ENCODE data around the gene PLA2G4F.

PLA2G4F gene

GRCh38 chr15:42089942-42090341 lies 66.5 kb downstream of the PLA2G4F start:
- H3K27me3 ChIP-seq (ENCODE audit: insufficient read depth, insufficient read length), result no peaks in the 10 kb centered on the region
- no peaks in the 10 kb centered on the region for H3K36me3 ChIP-seq (ENCODE audit: insufficient read depth, insufficient read length, low read length)
- peaks cover 17% of the 10 kb centered on the region for H3K4me1 ChIP-seq (ENCODE audit: insufficient read depth, insufficient read length)
- H3K9me3 ChIP-seq (ENCODE audit: insufficient read depth, low read length), result no peaks in the 10 kb centered on the region
- no peak overlapping the region for H3K4me3 ChIP-seq (ENCODE audit: insufficient read length, low read depth)
- DNase-seq (ENCODE audit: low read depth, low spot score), result no peak
- TF ChIP-seq ZNF274 (IDR thresholded peaks at IDR 0.05; ENCODE audit: low read depth, low read length) (no peak), YY1 (IDR thresholded peaks at IDR 0.05; ENCODE audit: insufficient read depth, insufficient read length) (no peak), SUZ12 (IDR thresholded peaks at IDR 0.05; ENCODE audit: extremely low read depth, insufficient read depth, insufficient read length) (no peak)
- no peak overlapping the region for H3K9ac ChIP-seq (ENCODE audit: insufficient read length, low read depth)
